Stimulated activated CD8-positive, alpha-beta memory T cell treated with anti-CD3 and anti-CD28 coated beads, Interleukin-7, amount 100 ng/mL, for 48 hours (primary cell): ENCODE data around the gene CPHXL.

Source experiments
- DNase-seq, 2 donors: peaks; one replicate each; pipeline ENCODE4 v3.0.0-alpha.2; 2020; ENCODE audit warnings: low read depth in 1 of 2; ENCODE audit errors: extremely low read depth in 1 of 2

The CPHXL gene

DNA sequence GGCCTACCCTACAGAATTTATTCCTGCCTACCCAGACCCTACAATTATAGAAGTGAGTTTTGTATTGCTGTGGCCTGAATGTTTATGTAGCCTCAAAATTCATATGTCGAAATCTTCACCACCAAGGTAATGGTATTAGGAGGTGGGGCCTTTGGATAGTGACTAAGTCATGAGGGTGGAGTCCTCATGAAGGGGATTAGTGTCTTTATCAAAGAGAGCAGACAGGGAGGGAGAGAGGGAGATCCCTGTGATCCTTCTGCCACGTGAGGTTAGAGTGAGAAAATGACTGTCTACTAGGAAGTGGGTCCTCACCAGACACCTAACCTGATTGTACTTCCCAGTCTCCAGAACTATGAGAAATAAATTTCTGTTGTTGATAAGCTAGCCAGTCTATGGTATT lies 24.0 kb downstream of the CPHXL start:
- DNase-seq, result no peak

GRCh38 chr16:75701361-75701760 lies 24.9 kb downstream of the CPHXL start, which contains the start of gene DUXB:
Gene DUXB (minus strand): TSS chr16:75701461. CDS start chr16:75701418, 43 bp downstream.
- DNase-seq, result no peak

GRCh38 chr16:75697571-75697970 lies 28.7 kb downstream of the CPHXL start:
- no peak for DNase-seq

GRCh38 chr16:75695708-75696107 lies 30.6 kb downstream of the CPHXL start:
- DNase-seq, result no peak

- no peak for DNase-seq
Observed at GRCh38 chr16:75687361-75687760, 38.9 kb downstream of the CPHXL start.

- DNase-seq, result no peak
Observed at GRCh38 chr16:75682308-75682707, 44.0 kb downstream of the CPHXL start.

DNA sequence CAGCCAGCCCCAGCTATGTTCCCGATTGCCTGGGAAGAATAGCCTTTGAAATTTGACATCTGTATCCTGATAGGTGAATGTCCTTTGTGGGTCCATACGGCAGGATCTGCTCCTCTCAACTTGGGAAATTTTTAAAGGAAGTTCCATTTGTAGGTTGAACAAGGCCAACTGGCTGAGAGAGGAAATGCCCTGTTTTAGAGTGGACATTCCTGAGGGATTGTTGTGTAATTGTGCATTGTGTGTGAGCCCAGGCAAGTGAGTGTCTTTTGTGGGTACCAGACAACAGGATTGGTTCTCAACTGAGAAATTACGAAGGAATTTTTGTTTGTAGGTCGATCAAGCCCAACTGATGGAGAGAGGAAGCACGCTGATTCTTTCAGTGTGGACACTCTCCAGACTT lies 46.9 kb downstream of the CPHXL start:
- no peak for DNase-seq

DNA sequence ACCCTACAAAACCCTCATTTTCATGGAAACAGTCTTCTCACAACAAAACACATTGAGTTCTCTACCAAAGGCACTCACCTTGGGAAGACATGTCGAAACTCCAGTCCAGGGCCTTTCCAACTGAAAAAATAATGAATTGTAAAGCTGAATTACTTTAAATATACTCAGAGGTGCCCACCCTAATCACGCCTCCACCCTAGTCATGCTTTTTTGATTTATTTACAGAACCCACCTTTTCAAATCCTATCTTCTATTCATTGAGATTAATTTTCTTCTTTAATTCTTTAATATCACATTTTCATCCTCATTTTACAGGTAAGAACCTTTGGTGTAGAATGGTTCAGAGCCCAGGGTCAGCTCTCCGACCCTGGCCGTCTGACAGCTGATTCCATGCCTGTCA lies 49.4 kb downstream of the CPHXL start, which contains the start of gene CPHXL2:
Gene CPHXL2, minus strand, starts transcription at position 101 of the 400 bp plus-strand sequence. Its CDS starts 10 bp downstream, at position 91.
- DNase-seq, result no peak

DNA sequence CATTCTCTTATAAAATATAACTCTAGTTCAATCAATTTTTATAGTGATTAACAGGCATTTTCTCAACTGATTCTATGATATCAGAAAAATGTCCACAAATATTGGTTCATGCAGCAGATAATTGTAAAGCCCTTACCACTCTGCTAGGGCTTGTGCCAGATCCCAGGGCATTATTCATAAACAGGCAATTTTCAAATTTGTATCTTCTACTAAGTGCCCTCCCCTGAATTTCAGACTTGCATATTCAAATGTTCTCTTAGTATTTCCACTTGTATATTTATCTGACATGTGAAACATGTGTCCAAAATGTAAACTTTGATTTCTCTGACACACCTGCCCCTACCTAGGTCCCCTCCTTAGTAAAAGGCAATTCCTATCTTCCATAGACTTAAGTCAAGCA lies 58.8 kb downstream of the CPHXL start:
- DNase-seq, result no peak
